Measurements from ENCODE around the gene TEX264. TPM values are rescaled to one million over a fixed set of nuclear protein-coding genes. Genes with fewer than 3 reads are reported as not detected.

TEX264 gene
- total and polyA plus RNA-seq, 2 of the 13 experiments (the other 11 are each of a cell fraction or from before 2014, with no cell fraction given): 35.2 to 52.1 TPM

DNA sequence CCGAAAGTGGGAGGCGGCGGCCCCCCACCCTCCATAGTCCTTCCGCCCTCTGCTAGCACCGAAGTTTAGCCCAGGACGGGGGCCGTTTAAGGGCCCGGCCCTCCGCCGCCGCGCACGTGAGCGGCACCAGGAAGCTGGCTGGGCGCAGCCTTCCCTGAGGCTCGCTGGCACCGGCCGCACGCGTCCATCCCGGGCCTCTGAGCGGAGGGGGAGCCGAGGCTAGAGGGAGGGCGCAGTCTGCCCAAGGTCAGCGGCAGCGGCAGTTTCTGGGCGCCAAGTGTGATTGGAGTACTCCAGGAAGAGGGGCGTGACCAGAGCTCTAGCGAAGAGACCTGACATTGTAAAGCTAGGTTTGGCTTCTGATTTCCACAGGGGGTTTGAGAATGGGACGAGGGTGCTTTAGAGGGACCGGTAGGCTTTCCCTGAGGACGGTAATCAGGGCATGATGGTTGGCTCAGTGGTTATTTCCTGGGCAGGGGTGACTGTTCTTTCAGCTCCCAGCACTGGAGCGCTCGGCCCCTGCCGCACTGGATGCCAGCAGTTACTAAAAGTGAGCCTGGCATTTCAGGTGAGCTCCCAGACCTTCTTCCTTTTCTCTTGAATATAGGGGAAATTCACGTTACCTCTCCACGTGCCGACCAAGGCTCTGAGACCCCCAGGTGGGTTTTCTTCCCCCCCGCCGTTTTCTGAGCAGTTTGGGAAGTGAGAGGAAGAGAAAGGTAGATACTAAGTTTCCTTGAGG, 853 bp downstream of the TEX264 start (continued):
- TF ChIP-seq, protein P1, sequence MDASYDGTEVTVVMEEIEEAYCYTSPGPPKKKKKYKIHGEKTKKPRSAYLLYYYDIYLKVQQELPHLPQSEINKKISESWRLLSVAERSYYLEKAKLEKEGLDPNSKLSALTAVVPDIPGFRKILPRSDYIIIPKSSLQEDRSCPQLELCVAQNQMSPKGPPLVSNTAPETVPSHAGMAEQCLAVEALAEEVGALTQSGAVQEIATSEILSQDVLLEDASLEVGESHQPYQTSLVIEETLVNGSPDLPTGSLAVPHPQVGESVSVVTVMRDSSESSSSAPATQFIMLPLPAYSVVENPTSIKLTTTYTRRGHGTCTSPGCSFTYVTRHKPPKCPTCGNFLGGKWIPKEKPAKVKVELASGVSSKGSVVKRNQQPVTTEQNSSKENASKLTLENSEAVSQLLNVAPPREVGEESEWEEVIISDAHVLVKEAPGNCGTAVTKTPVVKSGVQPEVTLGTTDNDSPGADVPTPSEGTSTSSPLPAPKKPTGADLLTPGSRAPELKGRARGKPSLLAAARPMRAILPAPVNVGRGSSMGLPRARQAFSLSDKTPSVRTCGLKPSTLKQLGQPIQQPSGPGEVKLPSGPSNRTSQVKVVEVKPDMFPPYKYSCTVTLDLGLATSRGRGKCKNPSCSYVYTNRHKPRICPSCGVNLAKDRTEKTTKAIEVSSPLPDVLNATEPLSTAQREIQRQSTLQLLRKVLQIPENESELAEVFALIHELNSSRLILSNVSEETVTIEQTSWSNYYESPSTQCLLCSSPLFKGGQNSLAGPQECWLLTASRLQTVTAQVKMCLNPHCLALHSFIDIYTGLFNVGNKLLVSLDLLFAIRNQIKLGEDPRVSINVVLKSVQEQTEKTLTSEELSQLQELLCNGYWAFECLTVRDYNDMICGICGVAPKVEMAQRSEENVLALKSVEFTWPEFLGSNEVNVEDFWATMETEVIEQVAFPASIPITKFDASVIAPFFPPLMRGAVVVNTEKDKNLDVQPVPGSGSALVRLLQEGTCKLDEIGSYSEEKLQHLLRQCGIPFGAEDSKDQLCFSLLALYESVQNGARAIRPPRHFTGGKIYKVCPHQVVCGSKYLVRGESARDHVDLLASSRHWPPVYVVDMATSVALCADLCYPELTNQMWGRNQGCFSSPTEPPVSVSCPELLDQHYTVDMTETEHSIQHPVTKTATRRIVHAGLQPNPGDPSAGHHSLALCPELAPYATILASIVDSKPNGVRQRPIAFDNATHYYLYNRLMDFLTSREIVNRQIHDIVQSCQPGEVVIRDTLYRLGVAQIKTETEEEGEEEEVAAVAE (CRISPR knock-in tag; IDR thresholded peaks at IDR 0.05; ENCODE audit: borderline replicate concordance): 0 out of 2 replicates have a peak, but pooled peaks have one; percentile 32
- TF ChIP-seq, protein P2, sequence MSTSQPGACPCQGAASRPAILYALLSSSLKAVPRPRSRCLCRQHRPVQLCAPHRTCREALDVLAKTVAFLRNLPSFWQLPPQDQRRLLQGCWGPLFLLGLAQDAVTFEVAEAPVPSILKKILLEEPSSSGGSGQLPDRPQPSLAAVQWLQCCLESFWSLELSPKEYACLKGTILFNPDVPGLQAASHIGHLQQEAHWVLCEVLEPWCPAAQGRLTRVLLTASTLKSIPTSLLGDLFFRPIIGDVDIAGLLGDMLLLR (CRISPR knock-in tag; IDR thresholded peaks at IDR 0.05): peak; percentile 66
- peak; percentile 57; the same call in 1 of the 2 replicates for TF ChIP-seq ZFP1 (CRISPR knock-in tag; IDR thresholded peaks at IDR 0.05)
- no peak for TF ChIP-seq GZF1 (CRISPR knock-in tag; IDR thresholded peaks at IDR 0.05)
- TF ChIP-seq, protein P3, sequence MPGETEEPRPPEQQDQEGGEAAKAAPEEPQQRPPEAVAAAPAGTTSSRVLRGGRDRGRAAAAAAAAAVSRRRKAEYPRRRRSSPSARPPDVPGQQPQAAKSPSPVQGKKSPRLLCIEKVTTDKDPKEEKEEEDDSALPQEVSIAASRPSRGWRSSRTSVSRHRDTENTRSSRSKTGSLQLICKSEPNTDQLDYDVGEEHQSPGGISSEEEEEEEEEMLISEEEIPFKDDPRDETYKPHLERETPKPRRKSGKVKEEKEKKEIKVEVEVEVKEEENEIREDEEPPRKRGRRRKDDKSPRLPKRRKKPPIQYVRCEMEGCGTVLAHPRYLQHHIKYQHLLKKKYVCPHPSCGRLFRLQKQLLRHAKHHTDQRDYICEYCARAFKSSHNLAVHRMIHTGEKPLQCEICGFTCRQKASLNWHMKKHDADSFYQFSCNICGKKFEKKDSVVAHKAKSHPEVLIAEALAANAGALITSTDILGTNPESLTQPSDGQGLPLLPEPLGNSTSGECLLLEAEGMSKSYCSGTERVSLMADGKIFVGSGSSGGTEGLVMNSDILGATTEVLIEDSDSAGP (CRISPR knock-in tag; IDR thresholded peaks at IDR 0.05; ENCODE audit: borderline replicate concordance): peak; percentile 96
- no peak for TF ChIP-seq ZFP36L2 (CRISPR knock-in tag; IDR thresholded peaks at IDR 0.05)
- peak; percentile 54; the same call in 1 of the 2 replicates for TF ChIP-seq SALL1 (CRISPR knock-in tag; IDR thresholded peaks at IDR 0.05)
- TF ChIP-seq, protein P4, sequence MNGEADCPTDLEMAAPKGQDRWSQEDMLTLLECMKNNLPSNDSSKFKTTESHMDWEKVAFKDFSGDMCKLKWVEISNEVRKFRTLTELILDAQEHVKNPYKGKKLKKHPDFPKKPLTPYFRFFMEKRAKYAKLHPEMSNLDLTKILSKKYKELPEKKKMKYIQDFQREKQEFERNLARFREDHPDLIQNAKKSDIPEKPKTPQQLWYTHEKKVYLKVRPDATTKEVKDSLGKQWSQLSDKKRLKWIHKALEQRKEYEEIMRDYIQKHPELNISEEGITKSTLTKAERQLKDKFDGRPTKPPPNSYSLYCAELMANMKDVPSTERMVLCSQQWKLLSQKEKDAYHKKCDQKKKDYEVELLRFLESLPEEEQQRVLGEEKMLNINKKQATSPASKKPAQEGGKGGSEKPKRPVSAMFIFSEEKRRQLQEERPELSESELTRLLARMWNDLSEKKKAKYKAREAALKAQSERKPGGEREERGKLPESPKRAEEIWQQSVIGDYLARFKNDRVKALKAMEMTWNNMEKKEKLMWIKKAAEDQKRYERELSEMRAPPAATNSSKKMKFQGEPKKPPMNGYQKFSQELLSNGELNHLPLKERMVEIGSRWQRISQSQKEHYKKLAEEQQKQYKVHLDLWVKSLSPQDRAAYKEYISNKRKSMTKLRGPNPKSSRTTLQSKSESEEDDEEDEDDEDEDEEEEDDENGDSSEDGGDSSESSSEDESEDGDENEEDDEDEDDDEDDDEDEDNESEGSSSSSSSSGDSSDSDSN (CRISPR knock-in tag; IDR thresholded peaks at IDR 0.05): peak; percentile 91
- TF ChIP-seq RBFOX2 (IDR thresholded peaks at IDR 0.05; ENCODE audit: low read depth, low read length): peak; percentile 76
- TF ChIP-seq ZSCAN30 (CRISPR knock-in tag; IDR thresholded peaks at IDR 0.05): peak; percentile 68; the same call in 1 of the 2 replicates
- TF ChIP-seq SCMH1 (CRISPR knock-in tag; IDR thresholded peaks at IDR 0.05; ENCODE audit: borderline replicate concordance): no peak
- no peak for TF ChIP-seq ZNF225 (CRISPR knock-in tag; IDR thresholded peaks at IDR 0.05)
- TF ChIP-seq, protein P5, sequence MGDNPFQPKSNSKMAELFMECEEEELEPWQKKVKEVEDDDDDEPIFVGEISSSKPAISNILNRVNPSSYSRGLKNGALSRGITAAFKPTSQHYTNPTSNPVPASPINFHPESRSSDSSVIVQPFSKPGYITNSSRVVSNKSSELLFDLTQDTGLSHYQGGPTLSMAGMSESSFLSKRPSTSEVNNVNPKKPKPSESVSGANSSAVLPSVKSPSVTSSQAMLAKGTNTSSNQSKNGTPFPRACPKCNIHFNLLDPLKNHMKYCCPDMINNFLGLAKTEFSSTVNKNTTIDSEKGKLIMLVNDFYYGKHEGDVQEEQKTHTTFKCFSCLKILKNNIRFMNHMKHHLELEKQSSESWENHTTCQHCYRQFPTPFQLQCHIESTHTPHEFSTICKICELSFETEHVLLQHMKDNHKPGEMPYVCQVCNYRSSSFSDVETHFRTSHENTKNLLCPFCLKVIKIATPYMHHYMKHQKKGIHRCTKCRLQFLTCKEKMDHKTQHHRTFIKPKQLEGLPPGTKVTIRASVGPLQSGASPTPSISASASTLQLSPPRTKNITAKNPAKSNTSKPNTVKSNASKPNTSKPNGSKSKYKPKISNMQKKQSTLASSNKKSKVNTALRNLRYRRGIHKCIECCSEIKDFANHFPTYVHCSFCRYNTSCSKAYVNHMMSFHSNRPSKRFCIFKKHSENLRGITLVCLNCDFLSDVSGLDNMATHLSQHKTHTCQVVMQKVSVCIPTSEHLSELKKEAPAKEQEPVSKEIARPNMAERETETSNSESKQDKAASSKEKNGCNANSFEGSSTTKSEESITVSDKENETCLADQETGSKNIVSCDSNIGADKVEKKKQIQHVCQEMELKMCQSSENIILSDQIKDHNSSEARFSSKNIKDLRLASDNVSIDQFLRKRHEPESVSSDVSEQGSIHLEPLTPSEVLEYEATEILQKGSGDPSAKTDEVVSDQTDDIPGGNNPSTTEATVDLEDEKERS (CRISPR knock-in tag; IDR thresholded peaks at IDR 0.05): 0 out of 2 replicates have a peak, but pooled peaks have one; percentile 53
- TF ChIP-seq ISL2 (CRISPR knock-in tag; IDR thresholded peaks at IDR 0.05): peak; percentile 9; the same call in 1 of the 2 replicates
- TF ChIP-seq, protein P6, sequence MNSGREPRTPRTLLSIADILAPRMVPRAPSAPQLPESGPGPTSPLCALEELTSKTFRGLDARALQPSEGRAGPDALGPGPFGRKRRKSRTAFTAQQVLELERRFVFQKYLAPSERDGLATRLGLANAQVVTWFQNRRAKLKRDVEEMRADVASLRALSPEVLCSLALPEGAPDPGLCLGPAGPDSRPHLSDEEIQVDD (CRISPR knock-in tag; IDR thresholded peaks at IDR 0.05; ENCODE audit: borderline replicate concordance): no peak
- TF ChIP-seq HDAC1 (CRISPR knock-in tag; IDR thresholded peaks at IDR 0.05): peak; percentile 63
